ENCODE results near the gene XYLT1.

Gene XYLT1

GRCh38 chr16:17211797-17212196 lies 259.0 kb downstream of the XYLT1 start:
- no peak for DNase-seq

- DNase-seq = no peak
These were observed 264.0 kb downstream of the XYLT1 start for GRCh38 chr16:17206712-17207111.

- peak in 8 of 58 donors; percentile 3 to 44 (median 18) for DNase-seq
These were observed 265.2 kb downstream of the XYLT1 start for GRCh38 chr16:17205279-17206211.

GRCh38 chr16:17204644-17205043 lies 266.1 kb downstream of the XYLT1 start:
- DNase-seq = no peak

- peak in 1 of 58 donors; percentile 6 for DNase-seq
These were observed 266.6 kb downstream of the XYLT1 start for GRCh38 chr16:17204206-17204605.

GRCh38 chr16:17203424-17203823 lies 267.3 kb downstream of the XYLT1 start:
- DNase-seq = no peak

GRCh38 chr16:17199135-17199534 lies 271.6 kb downstream of the XYLT1 start:
- DNase-seq = no peak

GRCh38 chr16:17196526-17196925 lies 274.2 kb downstream of the XYLT1 start:
- no peak for DNase-seq

GRCh38 chr16:17194190-17194780 lies 276.5 kb downstream of the XYLT1 start:
- peak in 26 of 58 donors; percentile 0 to 65 (median 10) for DNase-seq

- DNase-seq = no peak
These were observed 277.1 kb downstream of the XYLT1 start for GRCh38 chr16:17193566-17194100.

GRCh38 chr16:17184026-17184425 lies 286.7 kb downstream of the XYLT1 start:
- DNase-seq = no peak

- DNase-seq = no peak
These were observed 292.5 kb downstream of the XYLT1 start for GRCh38 chr16:17177959-17178905.

GRCh38 chr16:17177242-17177958 lies 293.4 kb downstream of the XYLT1 start:
- no peak for DNase-seq

GRCh38 chr16:17176199-17176598 lies 294.6 kb downstream of the XYLT1 start:
- DNase-seq = no peak

- peak in 20 of 58 donors; percentile 2 to 41 (median 12) for DNase-seq
These were observed 297.5 kb downstream of the XYLT1 start for GRCh38 chr16:17173281-17173680.

GRCh38 chr16:17171250-17172143 lies 299.3 kb downstream of the XYLT1 start:
- no peak for DNase-seq

GRCh38 chr16:17170435-17170834 lies 300.3 kb downstream of the XYLT1 start:
- DNase-seq = no peak

- no peak for DNase-seq
These were observed 302.6 kb downstream of the XYLT1 start for GRCh38 chr16:17168181-17168580.

GRCh38 chr16:17166095-17166494 lies 304.7 kb downstream of the XYLT1 start:
- no peak for DNase-seq

Data from anterior cingulate cortex (tissue), 58 donors.